HEK293T (cell line): Measurements from ENCODE around the gene TCF7L1.
"Not testable (repeated sequence)": the region's sequence is repeated elsewhere in the genome, so short reads cannot be mapped to it uniquely, and the experiment has no call there.

Experiments
- CTCF ChIA-PET: fragments of 350-600 bp; formaldehyde crosslinking; extraction: SDS; loops from one replicate; lab custom pipeline; 2021; ENCODE audit warnings: antibody characterized with exemption, inconsistent platforms; lab: Yijun Ruan, JAX
- POLR2A ChIA-PET: fragments of 350-600 bp; formaldehyde crosslinking; extraction: SDS; loops from one replicate; lab custom pipeline; 2020; ENCODE audit warnings: antibody characterized with exemption, inconsistent platforms; lab: Yijun Ruan, JAX
- DNase-seq: peaks from one replicate; pipeline ENCODE4 v3.0.0; 2012; ENCODE audit warnings: mixed read lengths; ENCODE audit errors: extremely low spot score
- ARNT ChIP-seq: fragments of 450-650 bp; IDR thresholded peaks from 2 replicates; pipeline ENCODE4 v1.6.1; 2017; ENCODE audit warnings: mild to moderate bottlenecking
- BHLHE40 ChIP-seq: fragments of 450-650 bp; IDR thresholded peaks from 2 replicates; pipeline ENCODE4 v1.6.1; 2016; ENCODE audit warnings: mild to moderate bottlenecking, moderate library complexity, borderline replicate concordance
- CTBP1 ChIP-seq: fragments of 450-650 bp; IDR thresholded peaks from 2 replicates; pipeline ENCODE4 v1.6.1; 2016; ENCODE audit warnings: borderline replicate concordance
- ELF4 ChIP-seq: fragments of 450-650 bp; IDR thresholded peaks from 2 replicates; pipeline ENCODE4 v1.6.1; 2017; ENCODE audit warnings: antibody characterized with exemption
- FOXA1 ChIP-seq: fragments of 450-650 bp; IDR thresholded peaks from 2 replicates; pipeline ENCODE4 v1.6.1; 2016; ENCODE audit warnings: mild to moderate bottlenecking
- FOXK2 ChIP-seq: fragments of 450-650 bp; IDR thresholded peaks from 2 replicates; pipeline ENCODE4 v1.6.1; 2016; ENCODE audit warnings: mild to moderate bottlenecking
- FOXM1 ChIP-seq: fragments of 450-650 bp; IDR thresholded peaks from 2 replicates; pipeline ENCODE4 v1.6.1; 2017; ENCODE audit warnings: mild to moderate bottlenecking, borderline replicate concordance
- HDGF ChIP-seq: fragments of 450-650 bp; IDR thresholded peaks from 2 replicates; pipeline ENCODE4 v1.6.1; 2017; ENCODE audit warnings: antibody characterized with exemption, borderline replicate concordance
- L3MBTL2 ChIP-seq: fragments of 450-650 bp; conservative IDR thresholded peaks from 2 replicates; pipeline ENCODE4 v1.6.1; 2016; ENCODE audit warnings: mild to moderate bottlenecking
- LEF1 ChIP-seq: fragments of 450-650 bp; IDR thresholded peaks from 2 replicates; pipeline ENCODE4 v1.6.1; 2017; ENCODE audit warnings: mild to moderate bottlenecking, borderline replicate concordance
- NFRKB ChIP-seq: fragments of 450-650 bp; IDR thresholded peaks from 2 replicates; pipeline ENCODE4 v1.6.1; 2016; ENCODE audit warnings: mild to moderate bottlenecking, moderate library complexity
- SP1 ChIP-seq: fragments of 450-650 bp; IDR thresholded peaks from 2 replicates; pipeline ENCODE4 v1.6.1; 2017
- SUZ12 ChIP-seq: fragments of 450-650 bp; IDR thresholded peaks from 2 replicates; pipeline ENCODE4 v1.6.1; 2016; ENCODE audit warnings: mild to moderate bottlenecking
- TARDBP ChIP-seq: fragments of 450-650 bp; IDR thresholded peaks from 2 replicates; pipeline ENCODE4 v1.6.1; 2016
- ZNF384 ChIP-seq: fragments of 450-650 bp; IDR thresholded peaks from 2 replicates; pipeline ENCODE4 v1.6.1; 2016
- TF ChIP-seq, protein P1 (sequence below): fragments of 450-650 bp; IDR thresholded peaks from 2 replicates; pipeline ENCODE4 v1.6.1; 2016

TCF7L1 gene

DNA sequence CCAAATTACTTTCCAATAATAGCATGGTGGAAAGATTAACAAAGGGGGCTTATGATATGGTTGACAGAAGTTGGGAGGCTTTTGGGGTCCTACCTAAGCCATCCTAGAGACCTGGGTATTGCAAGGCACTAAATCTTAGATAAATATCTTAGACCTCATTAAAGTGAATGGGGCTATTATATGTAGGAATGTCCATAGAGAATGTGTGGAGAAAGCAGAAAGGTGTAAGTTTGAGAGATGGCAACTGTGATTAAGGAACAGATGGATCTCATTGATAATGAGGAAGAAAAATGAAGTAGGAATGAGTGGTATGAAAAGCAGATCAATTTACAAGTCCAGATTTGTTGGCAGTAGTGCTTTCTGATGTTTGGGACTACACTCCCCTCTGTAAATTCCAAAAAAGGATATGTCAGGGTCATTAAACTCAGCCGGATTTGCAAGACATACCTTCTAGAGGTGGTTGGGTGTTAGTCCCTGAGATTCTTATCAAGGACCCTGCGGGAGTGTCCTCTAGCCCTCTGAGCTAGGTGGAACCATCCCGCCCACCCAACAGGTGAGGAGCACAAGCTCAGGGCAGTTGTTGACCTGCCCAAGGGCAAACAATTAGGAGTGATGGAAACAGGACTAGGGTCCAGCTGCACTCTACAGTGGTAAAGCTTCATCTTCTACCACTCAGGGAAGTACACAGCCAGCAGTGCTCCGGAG lies 12.1 kb downstream of the TCF7L1 start:
- ChIA-PET POLR2A (no interaction called here), CTCF (interaction anchor here (0.7 to 1.0 kb wide), 2 partner anchors 78 to 155 kb away, joined by 3 to 6 read pairs; no protein-coding TSS in a partner anchor)
- no peak for TF ChIP-seq HDGF
- TF ChIP-seq BHLHE40, result no peak
- no peak for TF ChIP-seq CTBP1
- TF ChIP-seq LEF1, result no peak
- no peak for TF ChIP-seq ZNF384
- TF ChIP-seq, protein P1, sequence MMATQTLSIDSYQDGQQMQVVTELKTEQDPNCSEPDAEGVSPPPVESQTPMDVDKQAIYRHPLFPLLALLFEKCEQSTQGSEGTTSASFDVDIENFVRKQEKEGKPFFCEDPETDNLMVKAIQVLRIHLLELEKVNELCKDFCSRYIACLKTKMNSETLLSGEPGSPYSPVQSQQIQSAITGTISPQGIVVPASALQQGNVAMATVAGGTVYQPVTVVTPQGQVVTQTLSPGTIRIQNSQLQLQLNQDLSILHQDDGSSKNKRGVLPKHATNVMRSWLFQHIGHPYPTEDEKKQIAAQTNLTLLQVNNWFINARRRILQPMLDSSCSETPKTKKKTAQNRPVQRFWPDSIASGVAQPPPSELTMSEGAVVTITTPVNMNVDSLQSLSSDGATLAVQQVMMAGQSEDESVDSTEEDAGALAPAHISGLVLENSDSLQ, result no peak
- TF ChIP-seq L3MBTL2, result no peak
- no peak for TF ChIP-seq SP1
- TF ChIP-seq SUZ12, result no peak
- no peak for TF ChIP-seq ARNT
- no peak for TF ChIP-seq FOXM1
- TF ChIP-seq FOXK2, result no peak
- TF ChIP-seq TARDBP, result no peak
- TF ChIP-seq FOXA1, result no peak
- no peak for TF ChIP-seq ELF4
- no peak for TF ChIP-seq NFRKB
- DNase-seq, result no peak

DNA sequence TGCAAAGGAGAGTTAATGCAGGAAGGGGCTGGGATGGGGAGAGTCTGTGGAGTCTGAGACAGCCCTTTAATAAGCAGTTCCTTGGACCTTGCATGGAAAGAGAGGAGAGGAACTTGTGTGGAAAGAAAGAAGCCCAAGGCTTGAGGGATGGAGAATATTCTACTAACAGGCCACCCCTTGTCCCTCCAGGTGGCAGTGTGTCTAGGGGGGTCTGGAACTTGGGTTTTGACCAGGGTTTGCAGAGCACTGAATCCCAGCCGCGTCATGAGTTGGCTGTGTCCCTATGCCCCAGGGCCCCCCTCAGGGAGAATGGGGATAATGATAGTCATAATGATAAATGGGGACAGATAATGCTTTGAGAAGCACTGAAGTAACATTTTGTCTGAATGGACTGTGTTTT lies 15.0 kb downstream of the TCF7L1 start:
- TF ChIP-seq FOXK2, result no peak
- no peak for TF ChIP-seq HDGF
- TF ChIP-seq, protein P1, result no peak
- no peak for TF ChIP-seq SUZ12
- no peak for TF ChIP-seq L3MBTL2
- TF ChIP-seq LEF1, result no peak
- no peak for TF ChIP-seq SP1
- no peak for TF ChIP-seq ARNT
- TF ChIP-seq FOXA1, result no peak
- TF ChIP-seq FOXM1, result no peak
- TF ChIP-seq TARDBP, result no peak
- no peak for TF ChIP-seq CTBP1
- TF ChIP-seq BHLHE40, result no peak
- no peak for TF ChIP-seq ZNF384
- TF ChIP-seq ELF4, result no peak
- TF ChIP-seq NFRKB, result no peak
- POLR2A ChIA-PET, result no interaction called here
- DNase-seq, result no peak
- CTCF ChIA-PET, result no interaction called here

DNA sequence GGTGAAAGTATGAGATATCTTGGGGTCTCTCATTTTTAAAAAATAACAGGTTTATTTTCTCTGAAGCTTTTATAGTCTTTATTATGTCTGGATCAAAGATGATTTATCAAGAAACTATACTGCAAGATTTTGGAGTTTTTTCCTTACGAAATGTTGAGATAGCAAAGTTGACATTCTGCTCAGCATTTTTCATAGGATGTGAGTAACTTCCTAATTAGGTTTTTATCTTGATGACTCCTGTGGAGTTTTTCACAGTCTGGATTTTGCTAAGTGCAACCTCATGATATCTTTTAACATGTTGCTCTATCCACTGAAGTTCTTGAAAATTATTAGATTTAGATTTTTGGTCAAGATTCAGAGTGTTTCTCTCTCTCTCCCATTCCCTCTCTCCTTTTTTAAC lies 17.8 kb downstream of the TCF7L1 start:
- ChIA-PET CTCF (no interaction called here), POLR2A (no interaction called here)
- DNase-seq, result no peak
- TF ChIP-seq TARDBP (no peak), SUZ12 (no peak), L3MBTL2 (no peak), ELF4 (no peak), ZNF384 (no peak), NFRKB (no peak), FOXM1 (no peak), CTBP1 (no peak), HDGF (no peak), ARNT (no peak), FOXK2 (no peak), FOXA1 (no peak), BHLHE40 (no peak)

DNA sequence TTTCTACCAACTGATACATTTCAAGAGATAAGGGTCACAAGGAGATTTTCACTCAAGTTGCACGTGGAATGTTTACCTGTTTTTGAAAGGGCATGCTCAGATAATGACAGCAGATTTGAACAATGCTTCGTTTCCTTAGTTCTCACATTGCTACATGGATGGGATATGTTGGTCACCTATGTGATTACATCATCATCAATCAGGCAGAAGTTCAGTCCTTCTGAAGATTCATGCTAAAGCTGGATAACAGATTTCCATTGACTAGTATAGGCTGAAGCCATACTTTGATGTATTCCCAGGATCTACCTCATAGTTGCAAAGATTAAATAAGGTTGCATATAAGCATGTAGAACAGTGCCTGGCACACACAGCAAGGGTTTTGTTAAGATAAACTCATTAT lies 19.7 kb downstream of the TCF7L1 start:
- CTCF ChIA-PET, result no interaction called here
- no peak for DNase-seq
- POLR2A ChIA-PET, result no interaction called here
- TF ChIP-seq ZNF384 (no peak), SP1 (no peak), TARDBP (no peak), FOXA1 (no peak), FOXM1 (no peak), LEF1 (no peak), BHLHE40 (no peak), ARNT (no peak), L3MBTL2 (no peak), HDGF (no peak), CTBP1 (no peak), ELF4 (no peak)
- TF ChIP-seq, protein P1, result no peak

DNA sequence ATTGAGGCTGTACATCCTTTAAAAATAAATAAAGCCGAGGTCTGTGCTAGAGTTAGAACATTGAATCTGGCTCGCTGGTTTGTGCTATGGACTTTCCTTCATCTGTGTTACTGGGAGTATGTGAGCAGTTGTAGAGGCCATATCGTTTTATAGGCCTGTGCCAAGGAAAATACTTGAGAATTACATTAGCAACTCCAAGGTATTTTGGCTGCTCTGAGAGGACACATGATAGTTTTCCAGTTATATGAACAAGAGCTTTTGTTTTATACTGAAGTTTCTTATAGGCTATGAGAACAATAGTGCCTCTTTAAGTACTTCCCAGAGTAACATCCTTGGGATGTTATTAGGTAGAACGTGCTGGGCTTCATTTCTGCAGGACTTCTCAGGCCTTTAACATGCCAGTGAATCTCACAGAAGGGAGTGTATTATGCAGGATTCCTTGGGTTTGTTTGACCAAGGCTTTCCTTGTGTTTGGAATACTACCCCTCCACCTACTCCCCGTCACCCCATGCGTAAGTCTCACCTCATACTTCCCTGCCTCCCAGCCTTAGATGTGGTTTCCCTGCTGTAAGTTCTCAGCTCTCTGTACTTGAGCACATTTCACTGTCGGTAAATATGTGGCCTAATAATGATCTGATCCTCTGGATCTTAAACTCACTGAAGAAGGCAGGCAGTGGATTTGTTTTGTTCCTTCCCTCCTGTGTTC lies 21.0 kb downstream of the TCF7L1 start:
- CTCF ChIA-PET, result no interaction called here
- POLR2A ChIA-PET, result no interaction called here
- DNase-seq, result no peak
- TF ChIP-seq SUZ12, result no peak
- TF ChIP-seq, protein P1, result no peak
- no peak for TF ChIP-seq LEF1
- TF ChIP-seq FOXM1, result no peak
- TF ChIP-seq HDGF, result no peak
- TF ChIP-seq FOXK2, result no peak

DNA sequence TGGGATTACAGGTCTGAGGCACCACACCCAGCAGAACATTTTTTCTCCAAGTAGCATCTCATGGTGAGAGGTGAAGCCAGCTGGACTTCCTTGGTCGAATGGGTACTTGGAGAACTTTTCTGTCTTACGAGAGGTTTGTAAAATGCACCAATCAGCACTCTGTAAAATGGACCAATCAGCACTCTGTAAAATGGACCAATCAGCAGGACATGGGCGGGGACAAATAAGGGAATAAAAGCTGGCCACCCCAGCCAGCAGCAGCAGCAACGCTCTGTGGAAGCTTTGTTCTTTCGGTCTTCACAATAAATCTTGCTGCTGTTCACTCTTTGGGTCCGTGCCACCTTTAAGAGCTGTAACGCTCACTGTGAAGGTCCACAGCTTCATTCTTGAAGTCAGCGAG lies 21.9 kb downstream of the TCF7L1 start:
- POLR2A ChIA-PET, DNase-seq, CTCF ChIA-PET: not testable (repeated sequence)
